Spleen (tissue), 7 donors: ENCODE results near the gene USP6NL.

Experiments used
- CTCF ChIP-seq, 11 experiments: fragments of 200-600 bp in 7 of 11; fragments of 450-650 bp in 4 of 11; sonication (generic) in 4 of 11; IDR thresholded peaks in 8 of 11; conservative IDR thresholded peaks in 3 of 11; 1 replicate in 7 of 11; 2 replicates in 4 of 11; pipeline versions ENCODE4 v1.4.0 to v1.8.0; 2016 to 2021; ENCODE audit warnings: antibody characterized with exemption in 11 of 11, inconsistent platforms in 4 of 11, mild to moderate bottlenecking in 1 of 11
- POLR2AphosphoS5 ChIP-seq, 3 donors: sonication (generic); formaldehyde crosslinking; IDR thresholded peaks; one replicate each; pipeline ENCODE4 v1.5.1; 2017; ENCODE audit warnings: antibody characterized with exemption in 3 of 3
- donor health status: DM: no; HTN: no; CAD: no; lungs with moderate emphysema.
- donor health status: DM: no; HTN: no; CAD: no.
- donor health status: DM: no; HTN: no; CAD: no.

DNA sequence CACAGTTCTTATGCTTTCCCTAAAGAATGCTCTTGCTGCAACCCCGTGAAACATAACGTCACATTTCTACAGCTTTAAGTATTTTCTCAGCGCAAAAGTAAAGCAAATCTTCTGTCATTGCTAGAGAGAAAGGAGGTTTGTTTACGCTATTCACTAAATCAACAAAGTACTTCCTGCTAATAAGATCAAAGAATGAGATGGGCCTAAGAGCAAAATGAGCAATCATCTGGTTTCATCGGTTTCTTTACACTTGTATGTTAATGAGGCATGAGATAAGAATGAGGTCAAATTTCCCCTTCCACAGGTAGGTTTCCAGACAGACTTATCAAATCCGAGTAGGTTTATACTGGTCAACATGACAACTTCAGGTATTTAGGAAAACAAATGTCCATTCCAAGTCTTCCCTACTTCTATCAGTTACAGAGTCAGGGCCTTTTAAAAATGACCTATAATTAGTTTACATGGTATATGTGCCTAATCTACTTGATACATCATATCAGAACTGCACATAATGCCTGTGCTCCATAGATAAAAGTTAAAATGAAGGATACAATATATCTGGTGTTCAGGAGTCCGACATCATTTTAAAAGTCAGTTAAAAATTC is 8.4 kb downstream of the USP6NL start:
- TF ChIP-seq CTCF (IDR thresholded peaks at IDR 0.05 in 8 of 11, conservative IDR thresholded peaks at IDR 0.05 in 3 of 11) (no peak), POLR2AphosphoS5 (IDR thresholded peaks at IDR 0.05) (no peak)
